Loucy (cell line): ENCODE data around the gene KRTCAP2.
"Not testable (repeated sequence)": the region's sequence is repeated elsewhere in the genome, so short reads cannot be mapped to it uniquely, and the experiment has no call there.

Source experiments
- H2AFZ ChIP-seq: fragments of 200-600 bp; sonication (generic); 2 replicates; pipeline ENCODE4 v1.6.0; 2016; ENCODE audit warnings: antibody characterized with exemption, mild to moderate bottlenecking, low read length, moderate library complexity
- H3F3A ChIP-seq: fragments of 200-600 bp; 2 replicates; pipeline ENCODE4 v1.6.0; 2016; ENCODE audit warnings: antibody characterized with exemption, low read depth, mild to moderate bottlenecking
- H3K27me3 ChIP-seq: fragments of 200-600 bp; sonication (generic); 2 replicates; pipeline ENCODE4 v1.6.1; 2014; ENCODE audit warnings: low read length, mild to moderate bottlenecking; ENCODE audit not compliant: insufficient read depth, poor library complexity, severe bottlenecking
- H3K36me3 ChIP-seq: fragments of 200-600 bp; sonication (generic); 2 replicates; pipeline ENCODE4 v1.6.1; 2016; ENCODE audit warnings: low read length; ENCODE audit not compliant: insufficient read depth
- H3K4me1 ChIP-seq: fragments of 200-600 bp; sonication (generic); 2 replicates; pipeline ENCODE4 v1.5.1; 2014; ENCODE audit warnings: low read length, mild to moderate bottlenecking; ENCODE audit not compliant: insufficient read depth, poor library complexity, severe bottlenecking
- H3K4me2 ChIP-seq: fragments of 200-600 bp; sonication (generic); 2 replicates; pipeline ENCODE4 v1.6.0; 2014; ENCODE audit warnings: antibody characterized with exemption, low read length, low read depth, mild to moderate bottlenecking; ENCODE audit not compliant: poor library complexity, severe bottlenecking
- H3K4me3 ChIP-seq: fragments of 200-600 bp; sonication (generic); 2 replicates; pipeline ENCODE4 v1.5.1; 2014; ENCODE audit warnings: low read length, mild to moderate bottlenecking, mixed read lengths; ENCODE audit not compliant: poor library complexity, severe bottlenecking
- H3K79me2 ChIP-seq: fragments of 200-600 bp; sonication (generic); 2 replicates; pipeline ENCODE4 v1.6.1; 2014; ENCODE audit warnings: low read length; ENCODE audit not compliant: insufficient read depth
- H3K9ac ChIP-seq: fragments of 200-600 bp; sonication (generic); 2 replicates; pipeline ENCODE4 v1.6.0; 2014; ENCODE audit warnings: mild to moderate bottlenecking, low read depth, low read length, moderate library complexity; ENCODE audit not compliant: poor library complexity, severe bottlenecking
- H3K9me2 ChIP-seq: fragments of 200-600 bp; sonication (generic); replicated peaks from 2 replicates; pipeline ENCODE4 v1.6.1; 2016; ENCODE audit warnings: low read depth, low read length, mixed read lengths
- H3K9me3 ChIP-seq: fragments of 200-600 bp; sonication (generic); 2 replicates; pipeline ENCODE4 v1.6.1; 2014; ENCODE audit warnings: mild to moderate bottlenecking, antibody characterized with exemption, low read length, low read depth; ENCODE audit not compliant: insufficient read depth
- H4K20me1 ChIP-seq: fragments of 200-600 bp; sonication (generic); 2 replicates; pipeline ENCODE4 v1.6.0; 2014; ENCODE audit warnings: antibody characterized with exemption, low read length, mild to moderate bottlenecking; ENCODE audit not compliant: insufficient read depth, poor library complexity, severe bottlenecking
- CTCF ChIP-seq: fragments of 200-600 bp; sonication (generic); conservative IDR thresholded peaks from 2 replicates; pipeline ENCODE4 v1.5.1; 2014; ENCODE audit warnings: mild to moderate bottlenecking, antibody characterized with exemption, low read length
- EZH2phosphoT487 ChIP-seq: fragments of 200-600 bp; IDR thresholded peaks from 2 replicates; pipeline ENCODE4 v1.6.1; 2018; ENCODE audit warnings: antibody characterized with exemption, mild to moderate bottlenecking, moderate library complexity, borderline replicate concordance

KRTCAP2 gene

GRCh38 chr1:155192346-155193274 lies 19.5 kb upstream of the KRTCAP2 start:
- no peaks in the 10 kb centered on the region for H3K27me3 ChIP-seq

GRCh38 chr1:155191904-155192303 lies 18.8 kb upstream of the KRTCAP2 start:
- TF ChIP-seq CTCF (no peak), EZH2phosphoT487 (no peak)
- H3K79me2 ChIP-seq, result no peaks in the 10 kb centered on the region
- H3K9me3 ChIP-seq, result no peaks in the 10 kb centered on the region
- H3K4me2 ChIP-seq, result no peak overlapping the region
- no peak overlapping the region for H2AFZ ChIP-seq
- H3K4me1 ChIP-seq, result peaks cover 16% of the 10 kb centered on the region
- no peaks in the 10 kb centered on the region for H3K9me2 ChIP-seq
- no peak overlapping the region for H3K4me3 ChIP-seq
- no peaks in the 10 kb centered on the region for H3K27me3 ChIP-seq
- no peaks in the 10 kb centered on the region for H4K20me1 ChIP-seq
- no peaks in the 10 kb centered on the region for H3K36me3 ChIP-seq
- no peaks in the 10 kb centered on the region for H3F3A ChIP-seq
- no peak overlapping the region for H3K9ac ChIP-seq

More at GRCh38 chr1:155192346-155193274, 19.5 kb upstream of the KRTCAP2 start:
- Histone ChIP-seq H3K4me1 (peaks cover 16% of the 10 kb centered on the region), H3K4me3 (peak overlapping the region; percentile 74), H3K36me3 (no peaks in the 10 kb centered on the region), H3K9ac (peak overlapping the region; percentile 74), H3K4me2 (peak overlapping the region; percentile 93), H3K79me2 (no peaks in the 10 kb centered on the region), H3K9me3 (no peaks in the 10 kb centered on the region), H2AFZ (peak overlapping the region; percentile 96), H3F3A (no peaks in the 10 kb centered on the region), H3K9me2 (no peaks in the 10 kb centered on the region), H4K20me1 (no peaks in the 10 kb centered on the region)
- no peak for TF ChIP-seq CTCF
- TF ChIP-seq EZH2phosphoT487, result no peak

- not testable (repeated sequence) for H3K79me2 ChIP-seq, H3K4me3 ChIP-seq, H3K36me3 ChIP-seq, H4K20me1 ChIP-seq, H3K4me2 ChIP-seq, H3K9me3 ChIP-seq, H3K27me3 ChIP-seq, H2AFZ ChIP-seq, H3F3A ChIP-seq, H3K9me2 ChIP-seq, H3K9ac ChIP-seq
- peaks cover 16% of the 10 kb centered on the region for H3K4me1 ChIP-seq
Measured at GRCh38 chr1:155189926-155190325, 16.8 kb upstream of the KRTCAP2 start.

- Histone ChIP-seq H3K4me2 (no peak overlapping the region), H3K9me3 (no peaks in the 10 kb centered on the region), H3K4me3 (no peak overlapping the region), H3K79me2 (no peaks in the 10 kb centered on the region), H2AFZ (no peak overlapping the region), H3K36me3 (no peaks in the 10 kb centered on the region), H3K9me2 (no peaks in the 10 kb centered on the region), H3F3A (no peaks in the 10 kb centered on the region), H3K9ac (no peak overlapping the region), H4K20me1 (no peaks in the 10 kb centered on the region), H3K4me1 (peaks cover 4% of the 10 kb centered on the region), H3K27me3 (no peaks in the 10 kb centered on the region)
- no peak for TF ChIP-seq CTCF
- TF ChIP-seq EZH2phosphoT487, result no peak
Measured at GRCh38 chr1:155188268-155188667, 15.2 kb upstream of the KRTCAP2 start.
